Activated CD4-positive, alpha-beta T cell treated with anti-CD3 and anti-CD28 coated beads for 48 hours (primary cell): Measurements from ENCODE around the gene MACROD2.

ENCODE experiments used
- DNase-seq: peaks from one replicate; pipeline ENCODE4 v3.0.0-alpha.2; 2020

Gene MACROD2

DNA sequence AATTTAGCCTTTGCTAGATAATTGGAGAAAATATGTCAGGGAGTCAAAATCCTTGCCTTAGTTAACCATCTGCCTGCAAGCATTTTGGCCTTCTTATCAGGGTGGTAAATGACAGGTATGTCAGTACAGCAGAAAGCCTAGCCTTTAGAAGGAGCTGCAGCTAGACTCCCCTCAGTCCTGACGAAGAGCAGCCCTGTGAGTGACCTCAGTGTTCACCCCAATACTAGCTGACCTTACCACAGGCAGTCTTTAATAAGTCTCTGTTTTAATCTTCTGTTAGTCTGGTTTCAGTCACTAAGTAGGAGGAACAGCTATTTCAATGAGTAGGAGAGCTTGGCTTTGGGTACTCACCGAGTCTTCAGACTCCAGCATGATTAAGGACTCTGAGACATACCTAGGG is 682.1 kb downstream of the MACROD2 start:
- no peak for DNase-seq

- DNase-seq, result no peak
Observed at GRCh38 chr20:14685183-14685582, 689.9 kb downstream of the MACROD2 start.

DNA sequence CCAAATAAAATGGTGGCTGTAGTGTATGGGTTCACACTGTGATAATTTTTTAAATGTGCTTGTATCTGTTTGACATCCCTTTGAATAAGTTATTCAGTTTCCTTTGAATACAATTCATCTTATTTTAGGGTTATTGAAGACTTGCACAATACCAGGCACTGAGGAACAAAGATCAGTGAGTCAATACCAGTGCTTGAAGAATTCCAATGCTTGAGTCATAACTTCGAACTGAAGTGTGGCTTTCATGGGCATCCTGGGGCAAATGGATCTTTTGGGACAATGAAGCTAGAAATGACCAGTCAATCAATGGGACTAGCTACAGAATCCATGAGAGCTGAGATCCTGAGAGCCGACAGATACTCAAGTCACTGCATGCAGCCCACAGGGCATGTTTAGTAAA is 692.0 kb downstream of the MACROD2 start:
- DNase-seq, result no peak

GRCh38 chr20:14688005-14688404 is 692.7 kb downstream of the MACROD2 start:
- DNase-seq, result no peak

GRCh38 chr20:14691994-14692393 is 696.7 kb downstream of the MACROD2 start:
- DNase-seq, result no peak

GRCh38 chr20:14696478-14696877 is 701.2 kb downstream of the MACROD2 start:
- DNase-seq, result no peak

DNA sequence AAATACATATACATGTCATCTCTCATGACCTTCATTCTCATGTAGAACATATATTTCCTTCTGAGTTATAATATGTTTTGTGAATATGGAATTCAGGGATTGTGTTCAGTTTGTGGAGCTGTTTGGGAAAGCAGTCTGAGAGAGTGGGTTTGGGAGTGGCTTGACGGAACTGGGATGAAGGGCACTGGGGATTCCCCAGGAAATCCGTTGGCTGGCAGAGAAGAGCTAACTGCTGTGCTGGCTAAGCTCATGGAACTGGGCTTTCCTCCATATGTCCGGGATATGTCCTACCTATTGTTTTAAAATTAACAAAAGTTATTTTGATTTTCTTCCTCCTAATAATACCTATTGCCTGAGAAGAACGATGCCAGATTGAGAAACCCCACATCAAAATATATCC is 701.6 kb downstream of the MACROD2 start:
- no peak for DNase-seq

GRCh38 chr20:14698125-14698524 is 702.8 kb downstream of the MACROD2 start:
- DNase-seq, result no peak

GRCh38 chr20:14698605-14699373 is 703.5 kb downstream of the MACROD2 start:
- no peak for DNase-seq

GRCh38 chr20:14700639-14700960 is 705.3 kb downstream of the MACROD2 start:
- no peak for DNase-seq

- DNase-seq, result no peak
Observed at GRCh38 chr20:14701326-14701725, 706.0 kb downstream of the MACROD2 start.

GRCh38 chr20:14706555-14706954 is 711.2 kb downstream of the MACROD2 start:
- no peak for DNase-seq

- DNase-seq, result no peak
Observed at GRCh38 chr20:14707026-14707680, 711.8 kb downstream of the MACROD2 start.

DNA sequence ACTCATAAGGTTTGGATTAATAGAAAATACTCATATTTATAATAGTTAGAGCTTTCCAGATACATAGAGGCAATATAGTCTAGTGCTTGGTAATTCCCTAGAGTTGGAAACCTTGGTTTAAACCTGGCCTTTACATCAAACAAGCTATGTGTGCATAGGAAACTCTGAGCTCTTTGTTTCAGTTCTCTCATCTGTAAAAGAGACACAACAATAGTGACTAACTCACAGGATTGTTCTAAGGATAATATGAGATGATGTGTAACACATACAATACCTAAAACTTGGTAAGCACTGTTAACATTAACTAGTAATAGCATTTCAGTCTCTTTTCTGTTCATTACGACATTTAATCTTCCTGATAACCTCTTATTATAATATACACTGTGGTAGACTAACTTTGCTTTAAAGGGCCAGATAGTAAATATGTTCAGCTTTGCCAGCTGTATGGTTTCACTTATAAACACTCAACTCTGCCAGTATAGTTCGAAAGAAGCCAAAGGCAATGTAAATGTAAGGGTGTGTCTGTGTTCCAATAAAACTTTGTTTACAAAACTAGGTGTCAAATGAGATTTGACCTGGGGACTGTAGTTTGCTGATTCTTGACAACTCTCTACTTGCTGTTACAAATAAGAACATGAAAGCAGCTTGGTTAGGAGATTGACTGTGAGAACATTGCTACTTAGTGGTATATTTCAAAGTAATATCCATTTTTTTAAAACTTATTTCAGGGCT is 712.7 kb downstream of the MACROD2 start:
- DNase-seq, result no peak

DNA sequence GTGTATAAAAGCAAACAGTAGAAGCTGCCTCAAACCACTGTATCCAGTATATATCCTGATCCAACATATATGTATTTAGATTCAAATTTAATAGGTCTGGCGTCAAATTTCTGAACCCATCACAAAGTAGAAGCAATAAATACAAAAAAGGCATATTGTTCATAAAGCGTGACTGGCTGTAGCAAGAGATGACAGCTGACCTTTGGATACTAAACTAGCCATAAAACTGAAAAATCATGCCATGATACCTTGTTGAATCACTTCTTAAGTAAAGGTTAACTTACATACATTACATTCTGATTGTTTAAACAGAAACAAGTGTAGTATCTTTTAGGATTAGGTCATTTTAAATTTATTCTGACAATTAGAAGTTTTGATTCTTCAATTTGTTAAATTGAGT is 714.1 kb downstream of the MACROD2 start:
- DNase-seq, result no peak

GRCh38 chr20:14710951-14711350 is 715.6 kb downstream of the MACROD2 start:
- no peak for DNase-seq

- DNase-seq, result no peak
Observed at GRCh38 chr20:14711652-14712051, 716.3 kb downstream of the MACROD2 start.

DNA sequence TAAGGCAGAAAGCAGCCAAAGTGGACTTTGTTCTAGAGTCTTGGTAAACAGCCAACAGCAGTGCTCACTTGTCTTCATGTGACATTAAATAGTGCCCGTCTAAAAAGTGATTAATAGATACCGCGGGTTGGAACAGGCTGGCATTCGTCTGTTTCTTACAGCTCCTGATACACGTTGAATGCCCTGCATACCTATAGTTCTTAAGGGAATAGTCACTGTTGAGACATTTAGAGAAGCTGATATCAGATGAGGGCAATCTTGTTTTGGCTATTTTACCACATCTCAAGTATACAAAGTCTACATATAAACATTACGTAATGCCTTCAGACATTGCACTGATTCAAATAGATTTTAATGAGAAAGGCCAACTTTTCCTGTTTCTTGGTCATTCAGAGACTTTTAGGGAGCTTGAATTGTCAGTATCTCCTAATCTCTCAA is 717.0 kb downstream of the MACROD2 start:
- DNase-seq, result no peak

- DNase-seq, result no peak
Observed at GRCh38 chr20:14715400-14715799, 720.1 kb downstream of the MACROD2 start.

DNA sequence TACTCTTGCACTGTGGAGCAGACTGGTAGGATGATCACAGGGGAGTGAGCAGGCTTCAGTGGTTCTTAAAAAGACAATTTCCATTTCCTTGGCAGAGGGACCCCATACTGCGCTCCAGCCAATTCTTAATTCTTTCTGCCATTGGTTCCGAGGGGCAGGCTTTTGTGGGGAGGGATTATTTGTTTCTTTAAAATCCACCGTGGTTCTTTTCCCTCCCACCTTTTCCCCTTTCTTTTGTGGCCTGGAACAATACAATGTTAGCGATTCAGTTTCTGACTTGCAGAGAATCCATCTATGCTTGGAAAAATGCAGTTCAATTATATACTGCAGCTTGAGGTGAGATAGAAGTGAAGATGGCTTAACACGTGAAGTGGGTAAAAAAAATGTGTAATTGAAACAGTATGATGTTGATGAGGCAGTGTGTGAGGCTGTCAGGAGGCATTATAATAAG is 721.1 kb downstream of the MACROD2 start:
- no peak for DNase-seq

- DNase-seq, result no peak
Observed at GRCh38 chr20:14717134-14717999, 722.1 kb downstream of the MACROD2 start.

DNA sequence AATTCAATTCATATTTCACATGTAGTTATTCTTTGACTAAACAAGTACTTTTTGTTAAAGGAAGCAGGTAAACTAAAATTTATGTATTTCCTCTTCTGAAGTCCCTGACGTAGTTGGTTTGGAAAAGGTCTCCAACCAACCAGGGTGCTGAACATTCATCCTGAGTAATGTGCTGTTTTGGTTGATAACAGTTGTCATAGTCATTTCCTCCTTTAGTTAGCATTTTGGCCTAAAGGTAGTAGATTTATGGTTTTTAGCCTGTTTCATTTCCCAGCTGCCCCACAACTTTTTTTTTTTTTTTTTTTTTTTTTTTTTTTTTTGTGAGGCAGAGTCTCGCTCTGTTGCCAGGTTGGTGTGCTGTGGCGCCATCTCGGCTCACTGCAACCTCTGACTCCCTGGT is 724.9 kb downstream of the MACROD2 start:
- no peak for DNase-seq

DNA sequence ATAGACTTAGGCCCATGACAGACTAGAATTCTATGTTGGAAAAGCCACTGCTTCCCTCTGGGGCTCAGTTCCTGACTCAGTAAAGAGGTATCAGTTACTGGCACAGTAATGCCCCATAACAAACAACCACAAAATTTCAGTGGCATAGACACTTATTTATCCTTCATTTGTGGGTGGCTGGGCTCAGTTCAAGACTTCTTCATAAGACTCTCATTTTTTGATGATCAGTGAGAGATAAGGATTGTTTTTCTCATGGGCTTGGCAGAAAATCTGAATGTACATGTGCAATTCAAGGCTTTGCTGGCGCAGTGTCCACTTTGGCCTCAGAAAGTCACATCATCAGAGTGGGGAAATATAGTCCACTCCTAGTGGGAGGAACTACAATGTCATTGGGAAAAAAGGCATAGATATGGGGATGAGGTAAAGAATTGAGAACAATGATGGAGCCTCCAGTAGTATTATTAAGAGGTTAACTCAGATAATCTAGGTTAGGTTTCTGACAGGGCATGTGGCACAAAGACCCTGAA is 726.7 kb downstream of the MACROD2 start:
- DNase-seq, result no peak
